Astrocyte (in vitro differentiated cells and primary cell): ENCODE measurements around the gene ACTR5. TPM values are rescaled to one million over a fixed set of nuclear protein-coding genes. Genes with fewer than 3 reads are reported as not detected.

Source experiments
- DNase-seq: peaks from one replicate; pipeline ENCODE4 v3.0.0-alpha.2; 2010; ENCODE audit warnings: low read depth
- FAIRE-seq: peaks from 2 replicates; lab custom pipeline; 2011; peaks lifted over from hg19 to GRCh38; lab: Jason Lieb, UNC
- H2AFZ ChIP-seq: 2 replicates; pipeline ENCODE4 v1.6.0; 2012; ENCODE audit warnings: low read depth, low read length, inconsistent platforms
- H3K27ac ChIP-seq: 2 replicates; pipeline ENCODE4 v1.5.1; 2011; ENCODE audit warnings: low read depth, low read length, inconsistent platforms
- H3K27me3 ChIP-seq: 2 replicates; pipeline ENCODE4 v1.6.0; 2011; ENCODE audit warnings: low read length, inconsistent platforms; ENCODE audit not compliant: insufficient read depth
- H3K36me3 ChIP-seq: 2 replicates; pipeline ENCODE4 v1.5.1; 2011; ENCODE audit warnings: low read length, inconsistent platforms; ENCODE audit not compliant: insufficient read depth
- H3K4me1 ChIP-seq: 2 replicates; pipeline ENCODE4 v1.5.1; 2011; ENCODE audit warnings: low read length, inconsistent platforms; ENCODE audit not compliant: insufficient read depth
- H3K4me2 ChIP-seq: 2 replicates; pipeline ENCODE4 v1.6.0; 2012; ENCODE audit warnings: low read length, inconsistent platforms
- H3K4me3 ChIP-seq: 2 replicates; pipeline ENCODE4 v1.5.1; 2011; ENCODE audit warnings: low read depth, mild to moderate bottlenecking, low read length, inconsistent platforms; ENCODE audit not compliant: insufficient read depth
- H3K79me2 ChIP-seq: 2 replicates; pipeline ENCODE4 v1.6.0; 2012; ENCODE audit warnings: mild to moderate bottlenecking, low read length, inconsistent platforms; ENCODE audit not compliant: insufficient read depth
- H3K9ac ChIP-seq: 2 replicates; pipeline ENCODE4 v1.6.0; 2012; ENCODE audit warnings: mild to moderate bottlenecking, low read length, inconsistent platforms
- H3K9me3 ChIP-seq: 2 replicates; pipeline ENCODE4 v1.5.1; 2012; ENCODE audit warnings: low read depth, mild to moderate bottlenecking, low read length, inconsistent platforms; ENCODE audit not compliant: insufficient read depth
- H4K20me1 ChIP-seq: 2 replicates; pipeline ENCODE4 v1.6.0; 2012; ENCODE audit warnings: low read length, inconsistent platforms; ENCODE audit not compliant: insufficient read depth
- H3K27ac Mint-ChIP-seq: one replicate; pipeline ENCODE4 v1.8.0; 2021; ENCODE audit warnings: mild to moderate bottlenecking, mixed read lengths; ENCODE audit not compliant: unreplicated experiment
- H3K27me3 Mint-ChIP-seq: one replicate; pipeline ENCODE4 v1.8.0; 2021; ENCODE audit warnings: low read depth, mixed read lengths; ENCODE audit not compliant: unreplicated experiment
- H3K36me3 Mint-ChIP-seq: one replicate; pipeline ENCODE4 v1.8.0; 2021; ENCODE audit warnings: low read depth, mixed read lengths; ENCODE audit not compliant: unreplicated experiment
- H3K4me1 Mint-ChIP-seq: one replicate; pipeline ENCODE4 v1.8.0; 2021; ENCODE audit warnings: low read depth, mixed read lengths; ENCODE audit not compliant: unreplicated experiment
- H3K4me3 Mint-ChIP-seq: one replicate; pipeline ENCODE4 v1.8.0; 2021; ENCODE audit warnings: mild to moderate bottlenecking, moderate library complexity, mixed read lengths; ENCODE audit not compliant: unreplicated experiment
- H3K9me3 Mint-ChIP-seq: one replicate; pipeline ENCODE4 v1.8.0; 2021; ENCODE audit warnings: mild to moderate bottlenecking, mixed read lengths; ENCODE audit not compliant: unreplicated experiment
- EZH2 ChIP-seq: IDR thresholded peaks from 2 replicates; pipeline ENCODE4 v1.6.1; 2012; ENCODE audit warnings: mild to moderate bottlenecking, low read length, inconsistent platforms; ENCODE audit not compliant: insufficient read depth
- total RNA-seq: library from RNA; stranded (reverse); gene quantifications from 2 replicates; pipeline ENCODE4 v1.2.1, GENCODE V29; 2021
- TF ChIP-seq, protein P1 (sequence below): IDR thresholded peaks from 2 replicates; pipeline ENCODE4 v1.5.1; 2011; ENCODE audit warnings: low read depth, mild to moderate bottlenecking, inconsistent platforms, low read length, moderate library complexity; ENCODE audit not compliant: insufficient read depth

Gene ACTR5
- total RNA-seq, 1 donor from 2014 or later: 4.0 TPM

DNA sequence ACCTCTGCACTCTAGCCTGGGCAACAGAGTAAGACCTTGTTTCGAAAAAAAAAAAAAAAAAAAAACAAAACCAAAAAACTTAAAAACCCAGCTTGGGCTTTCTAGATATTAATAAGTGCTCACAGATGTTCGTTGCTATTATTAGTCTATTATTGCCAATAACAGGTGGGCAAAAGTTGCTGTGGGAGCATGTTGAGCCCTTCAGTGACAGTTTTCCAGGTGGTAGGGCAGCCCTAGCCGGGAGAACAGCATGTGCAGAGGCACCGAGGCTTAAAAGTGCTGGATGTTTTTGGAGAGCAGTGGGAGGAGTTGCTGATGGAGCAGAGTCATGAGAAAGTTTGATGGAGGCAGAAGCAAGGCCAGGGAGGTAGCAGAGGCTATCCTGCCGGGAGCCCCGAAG lies 61.7 kb downstream of the ACTR5 start:
- peaks cover 2% of the 10 kb centered on the region for H3K36me3 Mint-ChIP-seq
- Histone ChIP-seq H3K4me1 (peaks cover 7% of the 10 kb centered on the region), H4K20me1 (no peaks in the 10 kb centered on the region), H3K9me3 (no peaks in the 10 kb centered on the region), H3K4me2 (no peak overlapping the region), H2AFZ (no peak overlapping the region), H3K79me2 (no peaks in the 10 kb centered on the region), H3K9ac (no peak overlapping the region), H3K4me3 (no peak overlapping the region), H3K27me3 (peaks cover 42% of the 10 kb centered on the region), H3K27ac (no peak overlapping the region), H3K36me3 (no peaks in the 10 kb centered on the region)
- TF ChIP-seq EZH2: no peak
- TF ChIP-seq, protein P1, sequence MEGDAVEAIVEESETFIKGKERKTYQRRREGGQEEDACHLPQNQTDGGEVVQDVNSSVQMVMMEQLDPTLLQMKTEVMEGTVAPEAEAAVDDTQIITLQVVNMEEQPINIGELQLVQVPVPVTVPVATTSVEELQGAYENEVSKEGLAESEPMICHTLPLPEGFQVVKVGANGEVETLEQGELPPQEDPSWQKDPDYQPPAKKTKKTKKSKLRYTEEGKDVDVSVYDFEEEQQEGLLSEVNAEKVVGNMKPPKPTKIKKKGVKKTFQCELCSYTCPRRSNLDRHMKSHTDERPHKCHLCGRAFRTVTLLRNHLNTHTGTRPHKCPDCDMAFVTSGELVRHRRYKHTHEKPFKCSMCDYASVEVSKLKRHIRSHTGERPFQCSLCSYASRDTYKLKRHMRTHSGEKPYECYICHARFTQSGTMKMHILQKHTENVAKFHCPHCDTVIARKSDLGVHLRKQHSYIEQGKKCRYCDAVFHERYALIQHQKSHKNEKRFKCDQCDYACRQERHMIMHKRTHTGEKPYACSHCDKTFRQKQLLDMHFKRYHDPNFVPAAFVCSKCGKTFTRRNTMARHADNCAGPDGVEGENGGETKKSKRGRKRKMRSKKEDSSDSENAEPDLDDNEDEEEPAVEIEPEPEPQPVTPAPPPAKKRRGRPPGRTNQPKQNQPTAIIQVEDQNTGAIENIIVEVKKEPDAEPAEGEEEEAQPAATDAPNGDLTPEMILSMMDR: no peak
- no peak overlapping the region for H3K4me3 Mint-ChIP-seq
- no peak for DNase-seq
- peaks cover 22% of the 10 kb centered on the region for H3K27me3 Mint-ChIP-seq
- FAIRE-seq: no peak
- H3K9me3 Mint-ChIP-seq: no peaks in the 10 kb centered on the region
- peaks cover 5% of the 10 kb centered on the region for H3K4me1 Mint-ChIP-seq
- H3K27ac Mint-ChIP-seq: no peak overlapping the region

DNA sequence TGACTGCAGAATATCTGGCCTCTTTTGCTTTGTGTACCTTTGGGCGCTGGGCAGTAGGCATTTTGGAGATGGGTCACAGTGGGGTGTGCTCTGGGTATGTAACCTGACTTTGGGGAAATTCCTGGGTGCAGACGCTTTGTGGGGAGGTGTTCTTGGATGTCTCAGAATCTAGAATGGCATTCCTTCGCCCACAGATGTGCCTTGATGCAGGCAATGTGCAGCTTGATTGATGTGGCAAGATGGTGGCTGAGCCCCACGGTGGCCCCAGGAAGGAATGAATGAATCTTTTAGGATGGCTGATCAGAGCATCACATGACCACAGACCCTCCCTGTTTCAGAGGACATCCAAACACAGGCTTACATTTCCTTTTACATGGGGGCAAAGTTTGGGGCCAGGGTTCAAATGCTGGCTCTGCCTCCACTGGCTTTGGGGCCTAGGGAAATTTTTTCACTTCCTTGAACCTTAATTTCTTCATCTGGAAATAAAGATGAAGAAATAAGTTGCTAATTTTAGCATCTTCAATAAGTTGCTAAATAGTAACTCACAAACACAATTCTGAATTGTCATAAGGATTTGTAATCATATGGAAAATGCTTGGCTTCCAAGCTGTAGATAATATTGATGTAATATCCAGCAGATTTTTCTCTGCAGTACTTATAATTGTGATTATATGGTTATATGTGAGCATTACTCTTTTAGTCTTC lies 62.8 kb downstream of the ACTR5 start:
- Mint-ChIP-seq H3K27ac (no peak overlapping the region), H3K4me3 (no peak overlapping the region), H3K36me3 (peaks cover 2% of the 10 kb centered on the region), H3K27me3 (peaks cover 22% of the 10 kb centered on the region), H3K4me1 (peaks cover 4% of the 10 kb centered on the region), H3K9me3 (no peaks in the 10 kb centered on the region)
- FAIRE-seq (no peak), DNase-seq (no peak)
- H2AFZ ChIP-seq: no peak overlapping the region
- H4K20me1 ChIP-seq: no peaks in the 10 kb centered on the region
- no peaks in the 10 kb centered on the region for H3K36me3 ChIP-seq
- peaks cover 49% of the 10 kb centered on the region for H3K27me3 ChIP-seq
- H3K9me3 ChIP-seq: no peaks in the 10 kb centered on the region
- H3K4me1 ChIP-seq: peaks cover 1% of the 10 kb centered on the region
- H3K27ac ChIP-seq: no peak overlapping the region
- H3K9ac ChIP-seq: no peak overlapping the region
- no peak overlapping the region for H3K4me2 ChIP-seq
- no peaks in the 10 kb centered on the region for H3K79me2 ChIP-seq
- no peak overlapping the region for H3K4me3 ChIP-seq
- TF ChIP-seq EZH2: no peak
- TF ChIP-seq, protein P1: no peak

DNA sequence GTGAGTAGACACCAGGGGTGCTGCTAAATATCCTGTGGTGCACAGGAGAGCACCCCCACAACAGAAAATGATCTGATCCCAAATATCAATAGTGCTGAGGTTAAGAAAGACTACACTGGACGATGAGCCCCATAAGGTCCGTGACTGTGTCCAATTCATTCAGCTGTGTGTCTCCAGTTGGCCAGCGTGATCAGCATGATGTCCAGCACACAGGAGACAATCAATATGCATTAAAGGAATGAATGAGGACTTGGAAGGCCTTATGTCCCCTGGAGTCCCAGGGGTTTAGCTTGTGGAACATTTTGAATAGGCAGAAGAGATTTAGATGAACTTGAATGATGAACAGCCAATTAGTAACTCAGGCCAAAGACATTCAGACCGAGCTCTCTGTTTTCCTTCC lies 63.5 kb downstream of the ACTR5 start:
- DNase-seq (no peak), FAIRE-seq (no peak)
- H3K36me3 ChIP-seq: no peaks in the 10 kb centered on the region
- no peak for TF ChIP-seq EZH2
- TF ChIP-seq, protein P1: no peak
- no peaks in the 10 kb centered on the region for H3K4me1 ChIP-seq
- H4K20me1 ChIP-seq: no peaks in the 10 kb centered on the region
- Mint-ChIP-seq H3K36me3 (peaks cover 2% of the 10 kb centered on the region), H3K27ac (no peak overlapping the region), H3K4me3 (no peak overlapping the region), H3K4me1 (peaks cover 4% of the 10 kb centered on the region), H3K9me3 (no peaks in the 10 kb centered on the region), H3K27me3 (peaks cover 22% of the 10 kb centered on the region)
- no peak overlapping the region for H3K4me3 ChIP-seq
- no peak overlapping the region for H3K27ac ChIP-seq
- H2AFZ ChIP-seq: no peak overlapping the region
- H3K79me2 ChIP-seq: no peaks in the 10 kb centered on the region
- H3K9me3 ChIP-seq: no peaks in the 10 kb centered on the region
- H3K9ac ChIP-seq: no peak overlapping the region
- H3K4me2 ChIP-seq: no peak overlapping the region
- H3K27me3 ChIP-seq: peaks cover 45% of the 10 kb centered on the region
